HG02938 (cell line): ENCODE measurements around the gene PRKAG2.
"Not testable (repeated sequence)": the region's sequence is repeated elsewhere in the genome, so short reads cannot be mapped to it uniquely, and the experiment has no call there.

ENCODE experiments used
- ATAC-seq: cut with Tn5 transposase; IDR thresholded peaks from one replicate; pipeline ENCODE4 v1.9.1; 2021; ENCODE audit warnings: mild to moderate bottlenecking, moderate library complexity; ENCODE audit not compliant: unreplicated experiment

Gene PRKAG2

GRCh38 chr7:151806204-151806603, 70.7 kb downstream of the PRKAG2 start:
- no peak for ATAC-seq

GRCh38 chr7:151805191-151805590, 71.7 kb downstream of the PRKAG2 start:
- ATAC-seq, result no peak

GRCh38 chr7:151804756-151805155, 72.2 kb downstream of the PRKAG2 start:
- no peak for ATAC-seq

GRCh38 chr7:151803841-151804240, 73.1 kb downstream of the PRKAG2 start:
- no peak for ATAC-seq

- no peak for ATAC-seq
Observed at GRCh38 chr7:151802469-151802846, 74.5 kb downstream of the PRKAG2 start.

GRCh38 chr7:151801782-151802468, 75.0 kb downstream of the PRKAG2 start:
- no peak for ATAC-seq

- ATAC-seq, result no peak
Observed at GRCh38 chr7:151801291-151801690, 75.6 kb downstream of the PRKAG2 start.

GRCh38 chr7:151800861-151801260, 76.1 kb downstream of the PRKAG2 start:
- ATAC-seq, result no peak

GRCh38 chr7:151800391-151800790, 76.5 kb downstream of the PRKAG2 start:
- no peak for ATAC-seq

- ATAC-seq, result no peak
Observed at GRCh38 chr7:151799506-151799905, 77.4 kb downstream of the PRKAG2 start.

GRCh38 chr7:151798851-151799448, 78.0 kb downstream of the PRKAG2 start:
- ATAC-seq, result no peak

GRCh38 chr7:151797667-151798307, 79.1 kb downstream of the PRKAG2 start:
- not testable (repeated sequence) for ATAC-seq

GRCh38 chr7:151796871-151797537, 79.9 kb downstream of the PRKAG2 start:
- ATAC-seq, result no peak

- ATAC-seq, result no peak
Observed at GRCh38 chr7:151796091-151796870, 80.6 kb downstream of the PRKAG2 start.

GRCh38 chr7:151795168-151795811, 81.6 kb downstream of the PRKAG2 start:
- peak; percentile 59 for ATAC-seq

- no peak for ATAC-seq
Observed at GRCh38 chr7:151794508-151795167, 82.3 kb downstream of the PRKAG2 start.

GRCh38 chr7:151793991-151794507, 82.9 kb downstream of the PRKAG2 start:
- ATAC-seq, result no peak

- ATAC-seq, result no peak
Observed at GRCh38 chr7:151793531-151793951, 83.4 kb downstream of the PRKAG2 start.

- ATAC-seq, result no peak
Observed at GRCh38 chr7:151792636-151793035, 84.3 kb downstream of the PRKAG2 start.

GRCh38 chr7:151792086-151792485, 84.8 kb downstream of the PRKAG2 start:
- ATAC-seq, result no peak
